Activated CD4-positive, alpha-beta T cell treated with anti-CD3 and anti-CD28 coated beads, Interleukin-2, amount 50 U/mL, for 1 hour (primary cell): ENCODE data around the gene CD207.
"Not testable (repeated sequence)": the region's sequence is repeated elsewhere in the genome, so short reads cannot be mapped to it uniquely, and the experiment has no call there.

Source experiments
- DNase-seq: peaks from one replicate; pipeline ENCODE4 v3.0.0-alpha.2; 2020

The CD207 gene

DNA sequence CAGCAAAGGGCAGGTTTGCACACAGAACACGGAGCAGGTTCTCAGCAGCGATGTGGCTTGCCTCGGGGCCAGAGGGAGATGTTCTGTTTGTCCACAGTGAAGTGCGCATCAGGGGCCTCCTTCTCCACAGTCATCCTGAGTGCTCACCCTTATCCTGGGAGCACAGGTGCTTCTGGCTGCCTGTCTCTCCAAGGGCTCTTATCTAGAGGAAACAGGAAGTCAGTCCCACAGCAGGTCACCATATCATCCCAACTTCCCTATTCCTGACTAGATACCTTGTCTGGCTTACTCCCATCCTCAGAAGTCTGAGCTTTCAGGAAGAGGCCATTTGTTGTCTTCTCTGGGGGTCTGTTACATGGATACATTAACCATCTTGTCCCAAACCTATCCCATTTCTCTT, at the start of gene CD207:
Gene CD207 (minus strand): TSS at position 174 of the 400 bp plus-strand sequence. CDS start 40 bp downstream, at position 134.
- no peak for DNase-seq

- not testable (repeated sequence) for DNase-seq
Measured at GRCh38 chr2:70878543-70878942, 42.9 kb upstream of the CD207 start.

DNA sequence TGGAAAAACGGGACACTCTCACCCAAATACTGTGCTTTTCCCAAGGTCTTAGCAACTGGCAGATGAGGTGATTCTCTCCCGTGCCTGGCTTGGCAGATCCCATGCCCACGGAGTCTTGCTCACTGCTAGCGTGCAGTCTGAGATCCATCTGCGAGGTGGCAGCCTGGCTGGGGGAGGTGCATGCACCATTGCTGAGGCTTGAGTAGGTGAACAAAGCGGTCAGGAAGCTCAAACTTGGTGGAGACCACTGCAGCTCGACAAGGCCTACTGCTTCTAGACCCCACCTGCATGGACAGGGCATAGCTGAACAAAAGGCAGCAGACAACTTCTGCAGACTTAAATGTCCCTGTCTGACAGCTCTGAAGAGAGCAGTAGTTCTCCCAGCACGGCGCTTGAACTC, 40.5 kb upstream of the CD207 start:
- not testable (repeated sequence) for DNase-seq

DNA sequence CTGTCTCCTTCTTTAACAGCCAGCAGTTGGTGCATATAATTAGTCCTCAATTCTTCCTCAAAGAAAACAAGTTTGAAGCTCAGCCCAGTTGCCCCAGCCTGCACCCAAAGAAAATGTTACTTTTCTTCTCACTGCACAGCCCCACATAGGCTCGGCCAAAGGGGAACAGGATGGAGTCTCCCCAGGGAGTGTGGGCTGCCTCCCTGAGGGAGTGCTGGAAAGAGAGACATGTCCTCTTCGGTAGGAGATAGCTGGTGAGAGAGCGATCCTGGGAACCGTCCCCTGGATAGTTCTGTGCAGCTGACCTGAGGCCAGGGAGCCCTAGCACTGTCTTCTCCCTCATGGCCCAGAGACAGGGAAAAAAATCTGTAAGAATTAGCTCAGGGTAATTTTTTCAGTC, 37.9 kb upstream of the CD207 start:
- DNase-seq = no peak

GRCh38 chr2:70871398-70872211, 36.0 kb upstream of the CD207 start:
- DNase-seq = peak; percentile 79

- no peak for DNase-seq
Measured at GRCh38 chr2:70870790-70871189, 35.2 kb upstream of the CD207 start.

- no peak for DNase-seq
Measured at GRCh38 chr2:70868970-70869369, 33.4 kb upstream of the CD207 start.

- DNase-seq = peak; percentile 66
Measured at GRCh38 chr2:70861777-70862625, 26.4 kb upstream of the CD207 start.

DNA sequence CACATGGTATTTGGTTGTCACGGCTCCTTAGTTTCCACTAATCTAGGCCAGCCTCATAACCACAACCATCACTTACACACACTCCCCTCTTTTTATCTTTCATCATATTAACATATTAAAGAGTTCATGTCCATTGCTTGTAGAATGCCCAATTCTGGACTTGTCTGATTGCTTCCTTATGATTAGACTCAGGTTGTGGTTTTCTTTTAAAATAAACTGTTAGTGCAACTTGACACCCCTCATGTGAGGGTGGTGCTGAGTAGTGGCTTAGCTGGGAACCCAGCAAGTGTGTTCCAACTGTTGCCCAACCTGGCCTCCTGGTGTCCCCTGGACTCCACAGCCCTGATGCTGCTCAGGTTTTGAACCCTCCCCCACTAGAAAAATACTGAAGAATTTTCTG, 20.1 kb upstream of the CD207 start:
- DNase-seq = no peak

GRCh38 chr2:70854411-70854810, 18.8 kb upstream of the CD207 start:
- DNase-seq = no peak

DNA sequence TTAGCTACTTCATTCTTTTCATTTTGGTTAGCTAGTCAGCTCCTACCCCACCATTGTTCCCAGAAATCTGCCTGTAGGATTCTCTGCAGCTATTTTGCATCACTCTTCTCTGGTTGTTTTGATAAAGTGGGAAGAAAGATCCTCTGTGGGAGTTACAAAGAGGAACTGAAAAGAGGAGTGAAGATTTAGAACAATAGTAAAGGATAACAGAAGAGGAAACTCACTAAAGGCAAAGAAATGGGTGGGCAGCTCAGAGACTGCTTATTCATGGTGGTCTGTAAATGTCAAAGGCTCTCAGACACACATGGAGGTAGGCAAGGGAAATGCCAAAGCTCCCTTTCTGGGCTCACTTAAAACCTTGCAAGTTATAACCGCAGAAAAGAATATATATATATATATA, 17.2 kb upstream of the CD207 start:
- DNase-seq = no peak

GRCh38 chr2:70851704-70852103, 16.1 kb upstream of the CD207 start:
- no peak for DNase-seq

GRCh38 chr2:70850925-70851324, 15.3 kb upstream of the CD207 start:
- DNase-seq = no peak

DNA sequence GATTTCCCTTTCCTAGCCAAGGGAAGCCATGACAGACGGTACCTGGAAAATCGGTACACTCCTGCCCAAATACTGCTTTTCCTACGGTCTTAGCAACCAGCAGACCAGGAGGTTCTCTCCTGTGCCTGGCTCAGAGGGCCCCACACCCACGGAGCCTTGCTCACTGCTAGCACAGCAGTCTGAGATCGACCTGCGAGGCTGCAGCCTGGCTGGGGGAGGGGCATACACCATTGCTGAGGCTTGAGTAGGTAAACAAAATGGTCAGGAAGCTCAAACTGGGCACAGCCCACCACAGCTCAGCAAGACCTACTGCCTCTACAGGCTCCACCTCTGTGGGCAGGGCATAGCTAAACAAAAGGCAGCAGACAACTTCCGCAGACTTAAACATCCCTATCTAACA, 6.8 kb upstream of the CD207 start:
- no peak for DNase-seq

GRCh38 chr2:70837980-70838925, 2.6 kb upstream of the CD207 start:
- DNase-seq = no peak

DNA sequence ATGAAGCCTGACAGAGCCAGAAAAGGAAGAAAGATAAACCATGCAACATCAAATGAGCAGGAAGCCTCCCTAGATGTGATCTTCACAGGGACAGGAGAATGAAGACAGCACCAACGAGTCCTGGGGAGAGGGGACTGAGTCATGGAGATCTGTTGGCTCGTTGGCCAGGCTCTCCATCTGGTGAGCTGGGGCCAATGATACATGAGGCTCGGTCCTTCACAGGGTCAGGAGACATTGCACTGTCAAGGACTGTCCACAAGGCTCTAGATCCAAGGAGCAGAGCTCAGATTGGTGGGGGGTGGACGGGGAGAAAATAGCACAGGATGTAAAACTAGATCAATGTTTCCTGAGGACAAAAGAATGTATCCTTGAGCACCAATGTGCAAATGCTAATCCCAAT, 735 bp downstream of the CD207 start:
- no peak for DNase-seq

GRCh38 chr2:70834106-70834505, 1.5 kb downstream of the CD207 start:
- no peak for DNase-seq

GRCh38 chr2:70833246-70833645, 2.4 kb downstream of the CD207 start:
- no peak for DNase-seq

GRCh38 chr2:70832386-70832785, 3.2 kb downstream of the CD207 start:
- DNase-seq = no peak

- DNase-seq = no peak
Measured at GRCh38 chr2:70831861-70832260, 3.8 kb downstream of the CD207 start.

GRCh38 chr2:70830366-70830765, 5.2 kb downstream of the CD207 start:
- DNase-seq = no peak

- DNase-seq = no peak
Measured at GRCh38 chr2:70829916-70830315, 5.7 kb downstream of the CD207 start.
